G401.6 (cell line): ENCODE data around the gene ARHGAP30.
"Not testable (repeated sequence)": the region's sequence is repeated elsewhere in the genome, so short reads cannot be mapped to it uniquely, and the experiment has no call there.

Experiments
- FAIRE-seq: peaks from 2 replicates; lab custom pipeline; 2012; peaks lifted over from hg19 to GRCh38; lab: Jason Lieb, UNC

The ARHGAP30 gene, protein sequence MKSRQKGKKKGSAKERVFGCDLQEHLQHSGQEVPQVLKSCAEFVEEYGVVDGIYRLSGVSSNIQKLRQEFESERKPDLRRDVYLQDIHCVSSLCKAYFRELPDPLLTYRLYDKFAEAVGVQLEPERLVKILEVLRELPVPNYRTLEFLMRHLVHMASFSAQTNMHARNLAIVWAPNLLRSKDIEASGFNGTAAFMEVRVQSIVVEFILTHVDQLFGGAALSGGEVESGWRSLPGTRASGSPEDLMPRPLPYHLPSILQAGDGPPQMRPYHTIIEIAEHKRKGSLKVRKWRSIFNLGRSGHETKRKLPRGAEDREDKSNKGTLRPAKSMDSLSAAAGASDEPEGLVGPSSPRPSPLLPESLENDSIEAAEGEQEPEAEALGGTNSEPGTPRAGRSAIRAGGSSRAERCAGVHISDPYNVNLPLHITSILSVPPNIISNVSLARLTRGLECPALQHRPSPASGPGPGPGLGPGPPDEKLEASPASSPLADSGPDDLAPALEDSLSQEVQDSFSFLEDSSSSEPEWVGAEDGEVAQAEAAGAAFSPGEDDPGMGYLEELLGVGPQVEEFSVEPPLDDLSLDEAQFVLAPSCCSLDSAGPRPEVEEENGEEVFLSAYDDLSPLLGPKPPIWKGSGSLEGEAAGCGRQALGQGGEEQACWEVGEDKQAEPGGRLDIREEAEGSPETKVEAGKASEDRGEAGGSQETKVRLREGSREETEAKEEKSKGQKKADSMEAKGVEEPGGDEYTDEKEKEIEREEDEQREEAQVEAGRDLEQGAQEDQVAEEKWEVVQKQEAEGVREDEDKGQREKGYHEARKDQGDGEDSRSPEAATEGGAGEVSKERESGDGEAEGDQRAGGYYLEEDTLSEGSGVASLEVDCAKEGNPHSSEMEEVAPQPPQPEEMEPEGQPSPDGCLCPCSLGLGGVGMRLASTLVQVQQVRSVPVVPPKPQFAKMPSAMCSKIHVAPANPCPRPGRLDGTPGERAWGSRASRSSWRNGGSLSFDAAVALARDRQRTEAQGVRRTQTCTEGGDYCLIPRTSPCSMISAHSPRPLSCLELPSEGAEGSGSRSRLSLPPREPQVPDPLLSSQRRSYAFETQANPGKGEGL

DNA sequence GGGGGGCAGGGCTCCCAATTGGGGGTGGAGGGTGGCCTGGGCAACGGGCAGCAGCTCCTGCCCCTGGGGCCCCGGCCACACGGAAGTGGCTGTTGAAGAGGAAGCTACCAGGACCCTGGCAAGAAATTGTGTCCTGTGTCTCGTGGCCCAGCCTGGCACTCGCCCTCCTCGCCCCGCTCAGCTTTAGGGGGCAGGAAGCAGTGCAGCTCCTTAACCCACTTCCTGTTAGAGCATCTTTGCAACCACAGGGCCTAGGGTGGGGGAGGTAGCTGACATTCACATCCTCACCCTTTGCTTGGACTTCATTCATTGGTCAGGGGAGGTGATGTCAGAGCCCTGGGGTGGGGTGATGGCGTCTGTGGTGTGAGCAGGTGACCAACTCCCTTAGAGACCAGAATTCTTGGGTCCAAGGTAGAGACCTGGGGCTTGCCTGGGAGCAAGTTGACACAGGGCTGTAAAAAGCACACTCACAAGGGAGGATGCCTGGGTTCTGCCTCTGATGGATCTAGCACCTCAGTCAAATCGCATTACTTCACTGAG is at the start of gene ARHGAP30:
TSS of gene ARHGAP30 (minus strand) at position 161 of the 540 bp plus-strand sequence. CDS start 267 bp downstream, outside the sequence.
- FAIRE-seq: no peak

- FAIRE-seq: peak; percentile 31
Observed at GRCh38 chr1:161117759-161118581, 48.3 kb upstream of the ARHGAP30 start, which contains the start of the genes NIT1 and PFDN2. Gene NIT1 (plus strand): TSS chr1:161118105. CDS start chr1:161118177, 72 bp downstream. Gene PFDN2 (minus strand): TSS chr1:161118037. CDS start chr1:161118026, 11 bp downstream.

GRCh38 chr1:161115961-161116360 is 46.3 kb upstream of the ARHGAP30 start:
- not testable (repeated sequence) for FAIRE-seq

DNA sequence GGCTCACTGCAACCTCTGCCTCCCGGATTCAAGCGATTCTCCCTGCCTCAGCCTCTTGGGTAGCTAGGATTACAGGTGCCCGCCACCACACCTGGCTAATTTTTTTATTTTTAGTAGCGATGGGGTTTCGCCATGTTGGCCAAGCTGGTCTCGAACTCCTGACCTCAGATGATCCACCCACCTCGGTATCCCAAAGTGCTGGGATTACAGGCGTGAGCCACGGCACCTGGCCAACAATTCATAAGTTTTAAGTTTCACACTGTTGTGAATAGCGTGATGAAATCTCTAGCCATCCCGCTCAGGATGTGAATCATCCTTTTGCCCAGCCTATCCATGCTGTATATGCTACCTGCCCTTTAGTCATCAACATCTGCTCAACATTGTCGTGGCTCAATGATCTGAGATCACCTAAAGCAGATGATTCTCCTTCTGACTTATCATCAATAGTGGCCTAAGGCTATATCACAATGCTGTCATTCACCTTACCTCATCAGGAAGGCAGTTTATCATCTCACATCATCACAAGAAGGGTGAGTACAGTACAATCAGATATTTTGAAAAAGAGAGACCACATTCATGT is 45.5 kb upstream of the ARHGAP30 start:
- FAIRE-seq: no peak

- FAIRE-seq: no peak
Observed at GRCh38 chr1:161114556-161114955, 44.9 kb upstream of the ARHGAP30 start.

GRCh38 chr1:161113915-161114314 is 44.2 kb upstream of the ARHGAP30 start:
- no peak for FAIRE-seq

DNA sequence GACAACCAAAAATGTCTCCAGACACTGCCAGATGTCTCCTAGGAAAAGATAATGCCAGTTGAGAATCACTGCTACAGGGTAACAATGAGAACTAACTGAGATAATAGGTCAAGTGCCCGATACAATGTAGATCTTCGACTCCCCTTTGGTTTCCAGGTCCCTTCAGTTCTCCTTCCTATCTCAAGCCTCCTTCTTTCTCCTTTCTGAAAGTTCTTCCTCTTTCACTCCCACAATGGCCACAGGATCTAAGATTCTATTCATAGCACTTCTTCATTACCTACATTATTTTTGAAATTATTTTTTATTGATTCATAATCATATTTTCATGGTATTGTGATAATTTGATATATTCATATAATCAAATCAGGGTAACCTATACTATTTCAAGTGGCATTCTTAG is 41.8 kb upstream of the ARHGAP30 start:
- no peak for FAIRE-seq

- no peak for FAIRE-seq
Observed at GRCh38 chr1:161111117-161111516, 41.4 kb upstream of the ARHGAP30 start.

GRCh38 chr1:161106431-161106830 is 36.7 kb upstream of the ARHGAP30 start:
- no peak for FAIRE-seq

DNA sequence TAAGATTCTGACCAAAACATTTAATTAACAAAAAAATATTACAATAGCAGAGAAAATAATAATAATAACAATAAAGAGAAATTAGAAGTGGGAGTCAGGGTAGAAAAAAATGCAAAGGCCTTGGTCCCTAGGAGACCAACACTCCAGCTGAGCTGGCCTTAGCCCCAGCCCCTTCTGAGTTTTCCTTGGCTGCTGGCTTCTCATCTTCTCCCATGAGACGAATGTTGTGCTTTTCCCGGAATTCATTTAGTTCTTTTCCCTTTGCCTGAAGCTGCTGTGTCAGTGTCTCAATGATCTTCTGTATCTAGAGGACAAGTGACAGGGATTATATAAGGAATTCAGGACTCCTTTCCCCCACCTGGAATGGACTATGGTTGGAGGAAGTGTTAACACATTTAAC is 30.9 kb upstream of the ARHGAP30 start:
- FAIRE-seq: no peak

GRCh38 chr1:161099090-161099802 is 29.6 kb upstream of the ARHGAP30 start:
- no peak for FAIRE-seq

GRCh38 chr1:161098210-161099068 is 28.7 kb upstream of the ARHGAP30 start, which contains the start of gene KLHDC9:
Gene KLHDC9 (plus strand): TSS chr1:161098361. CDS start chr1:161098536, 175 bp downstream.
- FAIRE-seq: peak; percentile 86

DNA sequence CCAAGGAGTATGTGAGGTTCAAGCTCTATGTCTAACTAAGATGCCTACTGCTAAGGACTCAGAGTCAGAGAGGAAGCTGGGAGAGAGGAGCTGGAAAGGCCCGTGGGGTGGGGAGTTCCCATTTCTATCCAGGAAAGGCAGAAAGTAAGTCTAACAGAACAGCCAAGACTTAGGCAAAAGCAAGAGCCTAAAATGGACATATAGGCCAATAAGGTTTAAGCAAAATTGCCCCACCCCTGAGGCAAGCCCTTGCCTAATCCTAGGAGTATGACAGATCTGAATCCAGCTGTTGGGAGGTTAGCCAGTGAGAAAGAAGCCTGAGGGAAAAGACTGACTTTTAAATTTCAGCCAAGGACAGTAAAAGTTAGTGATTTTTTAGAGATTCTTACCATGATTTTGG is 26.8 kb upstream of the ARHGAP30 start:
- FAIRE-seq: no peak

GRCh38 chr1:161096015-161096414 is 26.3 kb upstream of the ARHGAP30 start:
- no peak for FAIRE-seq

DNA sequence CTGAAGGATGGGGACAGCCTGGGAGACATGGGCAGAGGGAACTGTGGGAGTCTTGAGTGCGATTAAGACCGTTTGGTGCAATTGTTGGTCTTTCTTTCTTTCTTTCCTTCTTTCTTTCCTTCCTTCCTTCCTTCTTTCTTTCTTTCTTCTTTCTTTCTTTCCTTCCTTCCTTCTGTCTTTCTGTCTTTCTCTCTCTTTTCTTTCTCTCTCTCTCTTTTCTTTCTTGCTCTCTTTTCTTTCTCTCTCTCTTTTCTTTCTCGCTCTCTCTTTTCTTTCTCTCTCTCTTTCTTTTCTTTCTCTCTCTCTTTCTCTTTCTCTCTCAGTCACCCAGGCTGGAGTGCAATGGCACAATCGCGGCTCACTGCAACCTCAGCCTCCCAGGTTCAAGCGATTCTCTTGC is 25.5 kb upstream of the ARHGAP30 start:
- FAIRE-seq: no peak

- FAIRE-seq: no peak
Observed at GRCh38 chr1:161094481-161094880, 24.8 kb upstream of the ARHGAP30 start.

DNA sequence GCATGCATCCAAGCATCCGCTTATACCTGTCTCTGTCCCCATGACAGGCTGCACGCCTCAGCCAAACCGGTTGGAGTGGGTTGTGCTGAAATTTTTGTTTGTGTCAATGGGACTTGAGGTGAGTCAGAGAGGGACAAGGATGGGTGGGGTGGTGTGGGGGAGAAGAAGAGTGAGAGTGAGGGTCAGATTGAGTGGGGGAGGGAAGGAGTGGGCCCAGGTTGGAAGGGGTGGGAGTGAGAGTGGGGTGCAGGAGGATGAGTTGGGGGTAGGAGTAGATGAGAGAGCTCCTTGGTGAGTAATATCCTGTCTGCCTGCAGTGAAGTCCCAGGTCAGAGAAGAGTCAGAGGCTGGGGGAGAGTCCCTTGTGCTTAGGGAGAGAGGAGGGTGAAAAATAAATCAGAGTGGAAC is 22.9 kb upstream of the ARHGAP30 start:
- FAIRE-seq: no peak

GRCh38 chr1:161091796-161092507 is 22.3 kb upstream of the ARHGAP30 start:
- no peak for FAIRE-seq
